MCF 10A (cell line): Measurements from ENCODE around the gene C9orf85. TPM values are rescaled to one million over a fixed set of nuclear protein-coding genes. Genes with fewer than 3 reads are reported as not detected.

ENCODE experiments used
- BruUV-seq: library from RNA; stranded (reverse); fragments of 400-500 nt; replicated peaks from 2 replicates; lab custom pipeline; 2021; lab: Mats Ljungman, UMichigan
- CTCF ChIA-PET: fragments of 300-600 bp; sonication (Branson Sonifier 250); formaldehyde crosslinking; extraction: SDS; loops from one replicate; lab custom pipeline; 2021; ENCODE audit warnings: antibody characterized with exemption, inconsistent platforms; lab: Yijun Ruan, JAX
- POLR2A ChIA-PET: fragments of 300-600, 350-650 bp; sonication (Branson Sonifier 250); formaldehyde crosslinking; extraction: SDS; loops from one replicate; lab custom pipeline; 2020; ENCODE audit warnings: antibody characterized with exemption, inconsistent platforms; lab: Yijun Ruan, JAX
- DNase-seq: peaks from one replicate; pipeline ENCODE4 v3.0.0-alpha.2; 2018; ENCODE audit not compliant: unreplicated experiment
- H3K27ac Mint-ChIP-seq: one replicate; pipeline ENCODE4 v1.8.0; 2022; ENCODE audit warnings: mild to moderate bottlenecking, low read depth, mixed read lengths; ENCODE audit not compliant: unreplicated experiment
- H3K27me3 Mint-ChIP-seq: one replicate; pipeline ENCODE4 v1.8.0; 2022; ENCODE audit warnings: mixed read lengths; ENCODE audit not compliant: insufficient read depth, unreplicated experiment
- H3K36me3 Mint-ChIP-seq: one replicate; pipeline ENCODE4 v1.8.0; 2022; ENCODE audit warnings: mild to moderate bottlenecking, moderate library complexity, mixed read lengths; ENCODE audit not compliant: insufficient read depth, unreplicated experiment
- H3K4me1 Mint-ChIP-seq: one replicate; pipeline ENCODE4 v1.8.0; 2022; ENCODE audit warnings: mixed read lengths; ENCODE audit not compliant: insufficient read depth, unreplicated experiment
- H3K4me3 Mint-ChIP-seq: one replicate; pipeline ENCODE4 v1.8.0; 2022; ENCODE audit warnings: mild to moderate bottlenecking, moderate library complexity, mixed read lengths; ENCODE audit not compliant: unreplicated experiment
- H3K9me3 Mint-ChIP-seq: one replicate; pipeline ENCODE4 v1.8.0; 2022; ENCODE audit warnings: mixed read lengths; ENCODE audit not compliant: unreplicated experiment
- intact Hi-C: fragments of 100-400 bp; cut with micrococcal nuclease; formaldehyde crosslinking; loops from 2 replicates; pipeline ENCODE4 v1.14.1; 2022
- total RNA-seq: library from RNA; stranded (reverse); gene quantifications from 2 replicates; pipeline ENCODE4 v1.2.3, GENCODE V29; 2022
- TF ChIP-seq, protein P1 (sequence below): fragments of 200-600 bp; IDR thresholded peaks from one replicate; pipeline ENCODE4 v1.8.0; 2022; ENCODE audit warnings: antibody characterized with exemption, mild to moderate bottlenecking; ENCODE audit not compliant: unreplicated experiment

C9orf85 gene
- total RNA-seq, 1 experiment from 2014 or later, result 19.6 TPM

DNA sequence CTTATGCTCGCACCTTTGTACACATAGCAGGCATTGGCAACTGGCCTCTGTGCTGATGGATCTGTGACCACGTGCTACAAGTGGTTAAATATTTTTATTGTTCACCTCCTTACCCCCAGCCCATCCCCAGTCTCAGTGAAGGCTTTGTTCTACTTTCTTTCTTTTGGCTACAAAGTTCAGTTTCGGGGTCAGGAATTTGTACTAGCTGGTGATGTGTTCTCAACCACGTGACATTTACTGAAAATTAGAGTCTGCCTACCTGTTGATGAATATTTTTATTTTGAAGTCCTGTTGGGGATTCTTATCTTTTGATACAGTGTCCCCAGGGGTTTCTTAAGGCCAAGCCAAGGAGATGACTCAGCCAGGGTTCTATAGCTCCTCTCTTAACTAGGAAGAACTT, 101.2 kb downstream of the C9orf85 start:
- no peak for DNase-seq
- no peaks in the 10 kb centered on the region for H3K27me3 Mint-ChIP-seq
- H3K4me1 Mint-ChIP-seq, result peaks cover 8% of the 10 kb centered on the region
- TF ChIP-seq, protein P1, sequence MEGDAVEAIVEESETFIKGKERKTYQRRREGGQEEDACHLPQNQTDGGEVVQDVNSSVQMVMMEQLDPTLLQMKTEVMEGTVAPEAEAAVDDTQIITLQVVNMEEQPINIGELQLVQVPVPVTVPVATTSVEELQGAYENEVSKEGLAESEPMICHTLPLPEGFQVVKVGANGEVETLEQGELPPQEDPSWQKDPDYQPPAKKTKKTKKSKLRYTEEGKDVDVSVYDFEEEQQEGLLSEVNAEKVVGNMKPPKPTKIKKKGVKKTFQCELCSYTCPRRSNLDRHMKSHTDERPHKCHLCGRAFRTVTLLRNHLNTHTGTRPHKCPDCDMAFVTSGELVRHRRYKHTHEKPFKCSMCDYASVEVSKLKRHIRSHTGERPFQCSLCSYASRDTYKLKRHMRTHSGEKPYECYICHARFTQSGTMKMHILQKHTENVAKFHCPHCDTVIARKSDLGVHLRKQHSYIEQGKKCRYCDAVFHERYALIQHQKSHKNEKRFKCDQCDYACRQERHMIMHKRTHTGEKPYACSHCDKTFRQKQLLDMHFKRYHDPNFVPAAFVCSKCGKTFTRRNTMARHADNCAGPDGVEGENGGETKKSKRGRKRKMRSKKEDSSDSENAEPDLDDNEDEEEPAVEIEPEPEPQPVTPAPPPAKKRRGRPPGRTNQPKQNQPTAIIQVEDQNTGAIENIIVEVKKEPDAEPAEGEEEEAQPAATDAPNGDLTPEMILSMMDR, result no peak
- ChIA-PET POLR2A (interaction anchor here (0.6 to 1.7 kb wide), 2 partner anchors 13 to 1006 kb away, joined by 3 to 4 read pairs; no protein-coding TSS in a partner anchor), CTCF (interaction anchor here (0.6 to 9.0 kb wide), 4 partner anchors 10 to 26 kb away, joined by 3 to 50 read pairs (median 3); no protein-coding TSS in a partner anchor)
- intact Hi-C loops, result no loop called here
- no TSS peak for BruUV-seq
- H3K36me3 Mint-ChIP-seq, result no peaks in the 10 kb centered on the region
- H3K9me3 Mint-ChIP-seq, result no peaks in the 10 kb centered on the region
- no peak overlapping the region for H3K4me3 Mint-ChIP-seq
- no peak overlapping the region for H3K27ac Mint-ChIP-seq

DNA sequence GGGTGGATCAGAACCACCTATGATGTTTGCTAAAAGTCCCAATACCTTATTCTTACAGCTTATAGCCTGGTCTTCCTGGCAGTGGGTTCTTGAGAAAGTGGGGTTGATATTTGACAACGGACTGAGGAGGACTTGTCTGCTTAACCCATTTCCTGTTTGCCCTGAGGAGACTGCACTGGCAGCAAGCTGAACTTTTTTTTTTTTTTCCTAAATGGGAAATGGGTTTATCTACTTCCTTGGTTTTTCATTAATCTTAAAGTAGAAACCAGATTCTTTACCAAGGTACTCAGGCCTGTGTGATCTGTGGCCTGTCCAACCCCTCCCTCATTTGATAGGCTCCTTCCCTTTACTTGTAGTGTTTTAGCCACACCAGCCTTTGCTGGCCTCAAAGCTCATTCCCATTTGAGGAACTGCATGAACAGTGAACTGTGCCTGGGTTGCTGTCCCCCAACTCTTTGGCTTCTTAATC, 101.9 kb downstream of the C9orf85 start:
- no peaks in the 10 kb centered on the region for H3K9me3 Mint-ChIP-seq
- BruUV-seq, result no TSS peak
- no peaks in the 10 kb centered on the region for H3K36me3 Mint-ChIP-seq
- DNase-seq, result no peak
- ChIA-PET CTCF (interaction anchor here (1.1 to 9.0 kb wide), 3 partner anchors 12 to 26 kb away, joined by 3 to 50 read pairs (median 3); no protein-coding TSS in a partner anchor), POLR2A (interaction anchor here (0.6 kb wide), 1 partner anchor 1005 kb away, joined by 3 read pairs; no protein-coding TSS in a partner anchor)
- no peak overlapping the region for H3K4me3 Mint-ChIP-seq
- H3K27ac Mint-ChIP-seq, result peak overlapping the region; percentile 28
- intact Hi-C loops, result no loop called here
- TF ChIP-seq, protein P1, result no peak
- H3K27me3 Mint-ChIP-seq, result no peaks in the 10 kb centered on the region
- H3K4me1 Mint-ChIP-seq, result peaks cover 8% of the 10 kb centered on the region

DNA sequence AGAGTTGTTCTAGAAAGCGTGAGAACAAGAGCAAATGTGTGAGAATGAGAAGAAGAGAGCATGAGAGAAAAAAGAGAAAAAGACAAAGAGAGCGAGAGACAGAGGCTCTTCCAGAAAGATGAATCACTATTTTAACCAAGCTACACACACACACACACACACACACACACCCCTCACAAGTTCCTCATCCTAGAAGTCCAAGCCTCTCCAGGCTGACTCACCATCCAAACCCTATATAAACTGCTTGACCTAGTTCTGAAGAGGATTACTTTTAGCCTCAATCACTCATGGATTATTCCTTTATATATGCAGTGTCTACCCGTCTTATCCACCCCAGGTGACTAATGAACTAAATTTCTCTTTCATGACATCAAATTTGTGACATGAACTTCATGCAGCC, 111.4 kb downstream of the C9orf85 start:
- Mint-ChIP-seq H3K36me3 (no peaks in the 10 kb centered on the region), H3K9me3 (no peaks in the 10 kb centered on the region), H3K4me1 (peaks cover 16% of the 10 kb centered on the region), H3K27ac (no peak overlapping the region), H3K27me3 (no peaks in the 10 kb centered on the region), H3K4me3 (no peak overlapping the region)
- intact Hi-C loops, result loop anchor here (2.0 to 10.0 kb wide), 2 partner anchors 112 to 338 kb away; partner anchors contain the start of genes ABHD17B and C9orf85
- ChIA-PET CTCF (interaction anchor here (0.7 to 8.7 kb wide), 6 partner anchors 10 to 800 kb away, joined by 3 to 101 read pairs (median 12); no protein-coding TSS in a partner anchor), POLR2A (interaction anchor here (0.7 kb wide), 1 partner anchor 111 kb away, joined by 3 read pairs; the partner anchor contains the start of genes ABHD17B and C9orf85)
- BruUV-seq, result no TSS peak
- peak; percentile 41 for DNase-seq
- TF ChIP-seq, protein P1, result no peak

Other genes starting within 250 kb of the C9orf85 start
- 13.7 and 17.7 TPM in 2 replicates for gene CEMIP2, start 143.1 kb upstream of the C9orf85 start, total RNA-seq
- 10.4 and 10.5 TPM in 2 replicates for gene ABHD17B, start 446 bp upstream of the C9orf85 start, total RNA-seq
- gene C9orf57, start 149.0 kb downstream of the C9orf85 start, total RNA-seq, result not detected in 2 replicates
- gene GDA, start 237.8 kb downstream of the C9orf85 start, total RNA-seq, result not detected in 2 replicates